Kidney (tissue), 14 donors: ENCODE measurements around the gene TADA2B. TPM values are rescaled to one million over a fixed set of nuclear protein-coding genes. Genes with fewer than 3 reads are reported as not detected.

Source experiments
- DNase-seq, 5 donors: peaks; one replicate each; pipeline ENCODE4 v3.0.0-alpha.2; 2013 to 2020
- FAIRE-seq: peaks from 2 replicates; lab custom pipeline; 2012; peaks lifted over from hg19 to GRCh38; lab: Jason Lieb, UNC
- H3K27ac ChIP-seq, 2 donors: one replicate each; pipeline ENCODE4 v1.7.0; 2013; ENCODE audit warnings: low read depth in 2 of 2, low read length in 2 of 2, inconsistent platforms in 1 of 2
- H3K27me3 ChIP-seq: one replicate; pipeline ENCODE4 v1.7.1; 2013; ENCODE audit warnings: low read length, inconsistent platforms; ENCODE audit not compliant: control insufficient read depth, insufficient read depth
- H3K36me3 ChIP-seq, 3 donors: one replicate each; pipeline versions ENCODE4 v1.7.0 to v1.7.1; 2013; ENCODE audit warnings: low read length in 3 of 3, control low read depth in 1 of 3, inconsistent platforms in 1 of 3; ENCODE audit not compliant: insufficient read depth in 3 of 3, control insufficient read depth in 2 of 3
- H3K4me1 ChIP-seq, 3 donors: one replicate each; pipeline versions ENCODE4 v1.7.0 to v1.7.1; 2013; ENCODE audit warnings: low read length in 3 of 3, inconsistent platforms in 1 of 3, low read depth in 1 of 3; ENCODE audit not compliant: control insufficient read depth in 2 of 3, insufficient read depth in 2 of 3
- H3K4me3 ChIP-seq, 3 donors: one replicate each; pipeline versions ENCODE4 v1.7.0 to v1.8.1; 2013; ENCODE audit warnings: low read length in 3 of 3, control low read depth in 1 of 3, inconsistent platforms in 1 of 3
- H3K9ac ChIP-seq, 3 donors: one replicate each; pipeline versions ENCODE4 v1.7.0 to v1.7.1; 2013; ENCODE audit warnings: low read length in 3 of 3, control low read depth in 1 of 3, inconsistent platforms in 1 of 3
- H3K9me3 ChIP-seq, 3 donors: one replicate each; pipeline versions ENCODE4 v1.7.0 to v1.7.1; 2013; ENCODE audit warnings: low read length in 3 of 3, control low read depth in 1 of 3, inconsistent platforms in 1 of 3; ENCODE audit not compliant: control insufficient read depth in 2 of 3, insufficient read depth in 1 of 3
- CTCF ChIP-seq: IDR thresholded peaks from 3 replicates; pipeline ENCODE4 v1.5.1; 2012; ENCODE audit warnings: mild to moderate bottlenecking, moderate library complexity, borderline replicate concordance; ENCODE audit not compliant: insufficient read depth; ENCODE audit errors: extremely low read depth
- intact Hi-C: fragments of 100-400 bp; cut with DNase I; formaldehyde crosslinking; loops from one replicate; pipeline ENCODE4 v1.11.1; 2022
- polyA plus RNA-seq: library from polyadenylated mRNA; stranded (reverse); fragments of 350-450 nt; fragmentation: Illumina TruSeq; extraction: RNeasy Lipid Tissue Mini Kit (QIAGEN cat#74804); gene quantifications from one replicate; pipeline ENCODE4 v1.2.3, GENCODE V29; 2014; ENCODE audit warnings: low read depth, low replicate concordance; ENCODE audit not compliant: insufficient read depth
- total RNA-seq: library from RNA; stranded (reverse); fragmentation: NEBNext Ultra II Directional; extraction: Animal tissue kit (Norgen Biotek cat#: 25700); gene quantifications from one replicate; pipeline ENCODE4 v1.2.1, GENCODE V29; 2021
- donor health status: control.
- donor health status: control.
- donor health status: control.
- donor health status: control.
- donor health status: control.
- donor health status: DM: yes; HTN: yes; CAD: no.
- donor health status: Normal renal cell carcinoma (clear cell type).

TADA2B gene
- total and polyA plus RNA-seq, 2 donors from 2014 or later = 14.2 to 30.5 TPM

DNA sequence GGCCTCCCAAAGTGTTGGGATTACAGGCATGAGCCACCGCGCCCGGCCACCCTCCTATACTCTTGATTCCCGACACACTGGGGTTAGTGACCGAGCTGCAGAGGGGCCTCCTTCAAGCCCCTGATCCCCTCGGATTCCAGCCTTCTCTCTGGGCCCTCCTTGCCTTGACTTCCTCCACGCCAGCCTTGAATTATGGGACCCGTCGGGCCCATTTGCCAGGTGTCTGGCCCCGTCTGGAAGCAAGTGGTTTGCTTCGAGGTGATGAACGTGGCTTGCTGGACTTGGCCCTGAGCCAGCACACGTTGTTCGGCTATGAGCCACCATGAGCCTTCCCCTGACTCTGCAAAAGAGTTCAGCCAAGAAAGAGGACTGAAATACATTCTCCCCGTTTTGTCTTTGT is 62.1 kb downstream of the TADA2B start:
- intact Hi-C loops = no loop called here

DNA sequence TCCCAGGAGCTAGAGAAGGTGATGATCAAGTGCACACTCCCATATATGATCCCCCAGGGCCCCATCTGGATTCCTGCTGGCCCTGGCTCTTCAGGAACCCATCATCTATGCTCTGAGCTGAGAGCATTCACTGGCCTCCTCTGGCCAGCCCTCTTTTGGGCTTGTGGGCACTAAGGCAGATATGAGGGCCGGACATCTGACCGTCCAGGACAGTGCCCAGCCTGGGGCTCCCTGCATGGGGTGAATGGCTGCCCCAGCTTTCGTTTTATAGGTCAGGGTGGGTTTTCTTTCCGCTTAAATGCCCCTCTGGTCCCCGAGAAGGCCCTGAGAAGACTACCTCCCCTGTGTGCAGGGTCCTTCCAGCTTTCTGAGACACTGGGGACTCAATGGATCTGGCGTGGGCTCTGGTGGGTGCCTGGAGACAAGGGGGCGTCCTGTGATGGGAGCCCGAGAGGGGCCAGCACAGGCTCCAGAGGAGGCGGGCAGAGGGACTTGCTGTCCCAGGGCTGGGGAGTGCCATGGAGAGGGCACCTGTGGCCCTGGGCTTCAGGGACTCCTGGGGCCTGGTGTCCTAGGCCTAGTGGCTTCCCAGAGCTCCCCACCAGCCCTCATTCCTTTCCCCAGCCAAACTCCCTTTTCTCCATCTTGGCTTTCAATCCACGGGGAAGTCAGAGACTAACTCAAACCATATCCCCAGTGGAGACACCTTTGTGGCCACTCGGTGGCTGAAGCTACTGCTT is 64.2 kb downstream of the TADA2B start:
- DNase-seq (no peak), FAIRE-seq (no peak)
- no peaks in the 10 kb centered on the region for H3K9me3 ChIP-seq
- peaks cover 0 to 15% (median 0%) of the 10 kb centered on the region in 3 donors for H3K4me1 ChIP-seq
- H3K36me3 ChIP-seq = no peaks in the 10 kb centered on the region
- no peak overlapping the region for H3K27ac ChIP-seq
- no peak overlapping the region for H3K4me3 ChIP-seq
- H3K27me3 ChIP-seq = no peaks in the 10 kb centered on the region
- no peak for TF ChIP-seq CTCF
- no peak overlapping the region for H3K9ac ChIP-seq
- intact Hi-C loops = no loop called here

More for the DNA sequence above, 62.1 kb downstream of the TADA2B start:
- Histone ChIP-seq H3K4me3 (no peak overlapping the region), H3K27ac (no peak overlapping the region), H3K4me1 (peaks cover 0 to 22% (median 0%) of the 10 kb centered on the region in 3 donors), H3K9ac (no peak overlapping the region), H3K27me3 (no peaks in the 10 kb centered on the region), H3K9me3 (no peaks in the 10 kb centered on the region), H3K36me3 (no peaks in the 10 kb centered on the region)
- DNase-seq = peak in 1 of 5 donors; percentile 52
- no peak for TF ChIP-seq CTCF
- no peak for FAIRE-seq

Other genes starting within 250 kb of the TADA2B start
- 77.7 TPM for gene TBC1D14, start 133.5 kb upstream of the TADA2B start, total RNA-seq
- gene TBC1D14, start 133.5 kb upstream of the TADA2B start, polyA plus RNA-seq = 44.9 TPM
- 27.4 TPM for gene GRPEL1, start 24.7 kb downstream of the TADA2B start, total RNA-seq
- gene GRPEL1, start 24.7 kb downstream of the TADA2B start, polyA plus RNA-seq = 84.9 TPM
- gene SORCS2, start 149.2 kb downstream of the TADA2B start, total RNA-seq = 9.1 TPM
- gene SORCS2, start 149.2 kb downstream of the TADA2B start, polyA plus RNA-seq = 6.1 TPM